Activated naive CD4-positive, alpha-beta T cell treated with anti-CD3 and anti-CD28 coated beads, Interleukin-2, amount 10 ng/mL, durations not matched to agents 7 days and 5 days (primary cell): ENCODE measurements around the gene GAREM1.

Source experiments
- CTCF ChIA-PET: fragments of 350-600 bp; sonication (Branson Sonifier 250); formaldehyde crosslinking; loops from one replicate; lab custom pipeline; 2021; ENCODE audit warnings: antibody characterized with exemption; lab: Charles Lee
- DNase-seq: peaks from one replicate; pipeline ENCODE4 v3.0.0-alpha.2; 2020
- H3K27ac Mint-ChIP-seq: one replicate; pipeline ENCODE4 v1.8.0; 2021; ENCODE audit warnings: mild to moderate bottlenecking, moderate library complexity, mixed read lengths
- H3K27me3 Mint-ChIP-seq: one replicate; pipeline ENCODE4 v1.8.0; 2021; ENCODE audit warnings: mild to moderate bottlenecking, mixed read lengths
- H3K36me3 Mint-ChIP-seq: one replicate; pipeline ENCODE4 v1.8.0; 2021; ENCODE audit warnings: mixed read lengths
- H3K4me1 Mint-ChIP-seq: one replicate; pipeline ENCODE4 v1.8.0; 2021; ENCODE audit warnings: mixed read lengths
- H3K4me3 Mint-ChIP-seq: one replicate; pipeline ENCODE4 v1.8.0; 2021; ENCODE audit warnings: mild to moderate bottlenecking, moderate library complexity, mixed read lengths
- H3K9me3 Mint-ChIP-seq: one replicate; pipeline ENCODE4 v1.8.0; 2021; ENCODE audit warnings: mixed read lengths

Gene GAREM1

GRCh38 chr18:32427084-32427900 lies 43.4 kb downstream of the GAREM1 start:
- H3K4me1 Mint-ChIP-seq: no peaks in the 10 kb centered on the region
- no peak overlapping the region for H3K4me3 Mint-ChIP-seq
- no peak for DNase-seq
- H3K27ac Mint-ChIP-seq: no peak overlapping the region
- peaks cover 1% of the 10 kb centered on the region for H3K9me3 Mint-ChIP-seq
- CTCF ChIA-PET: interaction anchor here (0.9 kb wide), 1 partner anchor 9 kb away, joined by 3 read pairs; no protein-coding TSS in a partner anchor
- peaks cover 7% of the 10 kb centered on the region for H3K27me3 Mint-ChIP-seq
- H3K36me3 Mint-ChIP-seq: no peaks in the 10 kb centered on the region

DNA sequence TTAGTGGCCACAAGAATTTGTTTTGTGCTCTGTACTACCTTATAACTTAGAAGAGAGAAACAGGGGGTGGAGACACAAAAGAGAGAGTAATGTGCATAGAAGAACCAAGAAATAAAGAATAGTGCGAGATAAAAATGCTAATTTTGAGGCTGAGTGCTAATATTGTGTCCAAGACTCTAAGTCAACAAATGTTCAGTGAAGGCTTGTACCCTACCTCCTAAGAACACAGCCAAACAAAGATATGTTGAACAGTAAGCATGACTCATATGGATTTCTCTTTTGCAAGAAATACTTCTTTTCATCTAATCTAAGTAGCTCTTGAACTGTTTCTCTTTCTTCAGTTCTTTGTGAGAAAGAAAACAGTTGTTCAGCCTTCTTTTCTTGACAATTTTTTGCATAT lies 45.2 kb downstream of the GAREM1 start:
- Mint-ChIP-seq H3K27ac (no peak overlapping the region), H3K9me3 (no peaks in the 10 kb centered on the region), H3K36me3 (no peaks in the 10 kb centered on the region), H3K27me3 (peaks cover 7% of the 10 kb centered on the region), H3K4me3 (no peak overlapping the region), H3K4me1 (no peaks in the 10 kb centered on the region)
- DNase-seq: no peak
- CTCF ChIA-PET: no interaction called here

DNA sequence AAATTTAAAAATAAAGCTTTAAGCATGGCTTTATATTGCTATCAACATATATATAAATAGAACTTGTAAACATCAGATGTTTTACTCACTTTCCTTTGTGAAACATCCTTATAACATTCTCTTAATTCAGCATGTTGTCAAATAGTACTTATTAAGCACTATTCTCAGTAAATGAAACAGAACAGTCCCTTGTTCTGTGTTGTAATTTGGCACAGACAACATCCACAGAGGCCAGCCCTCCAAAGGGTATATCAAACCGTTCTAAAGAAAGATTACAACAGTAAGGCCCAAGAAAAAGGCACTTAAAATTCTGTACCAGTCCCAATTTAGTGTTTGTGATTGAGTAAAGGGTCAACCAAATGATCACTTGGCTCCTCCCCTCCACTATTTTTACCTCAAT lies 46.0 kb downstream of the GAREM1 start:
- H3K27ac Mint-ChIP-seq: no peak overlapping the region
- H3K9me3 Mint-ChIP-seq: no peaks in the 10 kb centered on the region
- CTCF ChIA-PET: no interaction called here
- H3K4me3 Mint-ChIP-seq: no peak overlapping the region
- peaks cover 7% of the 10 kb centered on the region for H3K27me3 Mint-ChIP-seq
- no peaks in the 10 kb centered on the region for H3K36me3 Mint-ChIP-seq
- no peak for DNase-seq
- no peaks in the 10 kb centered on the region for H3K4me1 Mint-ChIP-seq

GRCh38 chr18:32422978-32423740 lies 47.5 kb downstream of the GAREM1 start:
- Mint-ChIP-seq H3K4me3 (no peak overlapping the region), H3K27ac (no peak overlapping the region), H3K4me1 (no peaks in the 10 kb centered on the region), H3K9me3 (no peaks in the 10 kb centered on the region), H3K27me3 (peaks cover 2% of the 10 kb centered on the region), H3K36me3 (no peaks in the 10 kb centered on the region)
- CTCF ChIA-PET: no interaction called here
- DNase-seq: no peak

DNA sequence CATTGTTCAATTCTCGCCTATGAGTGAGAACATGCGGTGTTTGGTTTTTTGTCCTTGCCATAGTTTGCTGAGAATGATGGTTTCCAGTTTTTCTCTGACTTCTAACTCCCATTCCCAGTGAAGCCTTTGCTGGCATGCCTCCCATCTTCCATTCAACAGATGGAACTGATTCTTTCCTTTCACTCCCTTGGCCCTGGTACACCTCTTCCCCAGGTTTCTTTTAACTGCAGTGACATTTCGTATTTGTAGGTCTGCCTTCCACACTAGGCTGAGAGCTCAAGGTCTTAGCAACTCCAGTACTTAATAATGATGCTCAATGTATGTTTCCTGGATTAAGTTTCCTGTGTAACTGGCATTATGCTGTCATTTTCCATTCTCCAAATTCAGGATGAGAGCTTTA lies 48.5 kb downstream of the GAREM1 start:
- no peak overlapping the region for H3K27ac Mint-ChIP-seq
- no peaks in the 10 kb centered on the region for H3K36me3 Mint-ChIP-seq
- no peak for DNase-seq
- H3K4me1 Mint-ChIP-seq: no peaks in the 10 kb centered on the region
- CTCF ChIA-PET: no interaction called here
- H3K4me3 Mint-ChIP-seq: no peak overlapping the region
- no peaks in the 10 kb centered on the region for H3K9me3 Mint-ChIP-seq
- H3K27me3 Mint-ChIP-seq: no peaks in the 10 kb centered on the region

DNA sequence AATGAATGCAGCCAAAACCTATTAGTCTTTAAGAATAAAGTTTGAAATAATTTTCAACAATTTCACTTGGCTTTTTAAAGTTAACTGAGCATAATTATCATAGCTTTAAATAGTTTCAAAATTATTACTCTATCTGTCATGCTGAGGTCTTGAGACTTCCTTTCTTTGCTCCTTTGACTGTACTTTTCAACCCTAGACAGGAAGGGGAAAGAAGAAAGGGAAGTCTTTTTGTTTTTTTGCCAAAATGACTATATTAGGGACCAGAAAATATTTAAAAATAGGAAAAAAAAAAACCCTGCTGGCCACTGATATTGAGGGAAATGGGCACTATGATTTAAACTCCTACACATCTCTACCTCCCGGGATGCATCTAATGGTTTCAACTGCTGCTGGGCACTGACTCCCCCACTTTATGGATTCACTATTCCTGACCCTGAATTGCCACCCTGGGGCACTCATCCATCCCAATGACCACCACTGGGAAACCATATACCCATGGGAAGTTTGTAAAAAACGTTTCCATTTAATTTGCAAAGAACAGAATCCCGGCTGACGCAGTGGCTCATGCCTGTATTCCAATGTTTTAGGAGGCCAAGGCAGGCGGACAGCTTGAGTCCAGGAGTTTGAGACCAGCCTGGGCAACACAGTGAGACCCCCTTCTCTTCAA lies 50.5 kb downstream of the GAREM1 start:
- Mint-ChIP-seq H3K36me3 (no peaks in the 10 kb centered on the region), H3K27ac (no peak overlapping the region), H3K4me3 (no peak overlapping the region), H3K9me3 (no peaks in the 10 kb centered on the region), H3K4me1 (no peaks in the 10 kb centered on the region), H3K27me3 (no peaks in the 10 kb centered on the region)
- CTCF ChIA-PET: no interaction called here
- DNase-seq: no peak

- no peak overlapping the region for H3K4me3 Mint-ChIP-seq
- H3K27ac Mint-ChIP-seq: no peak overlapping the region
- H3K27me3 Mint-ChIP-seq: no peaks in the 10 kb centered on the region
- H3K9me3 Mint-ChIP-seq: no peaks in the 10 kb centered on the region
- no peaks in the 10 kb centered on the region for H3K36me3 Mint-ChIP-seq
- no peak for DNase-seq
- no peaks in the 10 kb centered on the region for H3K4me1 Mint-ChIP-seq
- CTCF ChIA-PET: no interaction called here
Measured at GRCh38 chr18:32418148-32418547, 52.5 kb downstream of the GAREM1 start.

- CTCF ChIA-PET: no interaction called here
- no peaks in the 10 kb centered on the region for H3K27me3 Mint-ChIP-seq
Measured at GRCh38 chr18:32405588-32405987, 65.1 kb downstream of the GAREM1 start.

GRCh38 chr18:32401621-32402020 lies 69.1 kb downstream of the GAREM1 start:
- Mint-ChIP-seq H3K27ac (no peak overlapping the region), H3K4me1 (no peaks in the 10 kb centered on the region), H3K9me3 (peaks cover 2% of the 10 kb centered on the region), H3K36me3 (no peaks in the 10 kb centered on the region), H3K27me3 (no peaks in the 10 kb centered on the region), H3K4me3 (no peak overlapping the region)
- DNase-seq: no peak
- CTCF ChIA-PET: no interaction called here

More at GRCh38 chr18:32405588-32405987, 65.1 kb downstream of the GAREM1 start:
- DNase-seq: no peak
- H3K27ac Mint-ChIP-seq: no peak overlapping the region
- no peaks in the 10 kb centered on the region for H3K36me3 Mint-ChIP-seq
- no peak overlapping the region for H3K4me3 Mint-ChIP-seq
- H3K4me1 Mint-ChIP-seq: no peaks in the 10 kb centered on the region
- no peaks in the 10 kb centered on the region for H3K9me3 Mint-ChIP-seq

GRCh38 chr18:32393407-32393806 lies 77.3 kb downstream of the GAREM1 start:
- Mint-ChIP-seq H3K9me3 (peaks cover 1% of the 10 kb centered on the region), H3K36me3 (no peaks in the 10 kb centered on the region), H3K27me3 (peaks cover 10% of the 10 kb centered on the region), H3K4me3 (no peak overlapping the region), H3K4me1 (no peaks in the 10 kb centered on the region), H3K27ac (no peak overlapping the region)
- DNase-seq: no peak
- CTCF ChIA-PET: no interaction called here

- peaks cover 13% of the 10 kb centered on the region for H3K27me3 Mint-ChIP-seq
- no peaks in the 10 kb centered on the region for H3K4me1 Mint-ChIP-seq
- CTCF ChIA-PET: no interaction called here
- no peaks in the 10 kb centered on the region for H3K9me3 Mint-ChIP-seq
- H3K36me3 Mint-ChIP-seq: no peaks in the 10 kb centered on the region
- H3K4me3 Mint-ChIP-seq: no peak overlapping the region
- no peak overlapping the region for H3K27ac Mint-ChIP-seq
- no peak for DNase-seq
Measured at GRCh38 chr18:32391126-32391525, 79.6 kb downstream of the GAREM1 start.

DNA sequence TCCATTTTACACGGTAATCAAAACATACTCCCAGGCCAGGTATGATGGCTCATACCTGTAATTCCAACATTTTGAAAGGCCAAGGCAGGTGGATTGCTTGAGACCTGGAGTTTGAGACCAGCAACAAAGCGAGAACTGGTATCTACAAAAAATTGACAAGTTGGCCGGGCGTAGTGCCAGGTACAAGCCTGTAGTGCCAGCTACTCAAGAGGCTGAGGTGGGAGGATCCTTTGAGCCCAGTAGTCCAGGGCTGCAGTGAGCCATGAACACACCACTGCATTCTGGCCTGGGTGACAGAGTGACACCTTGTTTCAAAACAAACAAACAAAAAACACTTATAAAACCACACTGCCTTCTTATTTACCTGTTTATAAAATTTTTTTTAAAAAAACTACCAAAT lies 80.8 kb downstream of the GAREM1 start:
- H3K4me3 Mint-ChIP-seq: no peak overlapping the region
- H3K36me3 Mint-ChIP-seq: no peaks in the 10 kb centered on the region
- peaks cover 17% of the 10 kb centered on the region for H3K27me3 Mint-ChIP-seq
- no peak overlapping the region for H3K27ac Mint-ChIP-seq
- CTCF ChIA-PET: no interaction called here
- no peaks in the 10 kb centered on the region for H3K4me1 Mint-ChIP-seq
- DNase-seq: no peak
- H3K9me3 Mint-ChIP-seq: no peaks in the 10 kb centered on the region

- no peak overlapping the region for H3K27ac Mint-ChIP-seq
- no peak overlapping the region for H3K4me3 Mint-ChIP-seq
- H3K27me3 Mint-ChIP-seq: peaks cover 17% of the 10 kb centered on the region
- CTCF ChIA-PET: no interaction called here
- no peaks in the 10 kb centered on the region for H3K9me3 Mint-ChIP-seq
- DNase-seq: no peak
- H3K36me3 Mint-ChIP-seq: no peaks in the 10 kb centered on the region
- no peaks in the 10 kb centered on the region for H3K4me1 Mint-ChIP-seq
Measured at GRCh38 chr18:32389191-32389590, 81.5 kb downstream of the GAREM1 start.

GRCh38 chr18:32386471-32386870 lies 84.2 kb downstream of the GAREM1 start:
- Mint-ChIP-seq H3K27ac (no peak overlapping the region), H3K4me3 (no peak overlapping the region), H3K36me3 (no peaks in the 10 kb centered on the region), H3K27me3 (peaks cover 14% of the 10 kb centered on the region), H3K4me1 (no peaks in the 10 kb centered on the region), H3K9me3 (no peaks in the 10 kb centered on the region)
- CTCF ChIA-PET: no interaction called here
- no peak for DNase-seq
